LHCN-M2 (cell line): Measurements from ENCODE around the gene PLSCR2. TPM values are rescaled to one million over a fixed set of nuclear protein-coding genes. Genes with fewer than 3 reads are reported as not detected.
"Not testable (repeated sequence)": the region's sequence is repeated elsewhere in the genome, so short reads cannot be mapped to it uniquely, and the experiment has no call there.

Experiments used
- DNase-seq: peaks from one replicate; pipeline ENCODE4 v3.0.0-alpha.2; 2012; ENCODE audit warnings: low read depth
- polyA plus RNA-seq: library from polyadenylated mRNA; unstranded; fragments of >200 nt; gene quantifications from one replicate; pipeline ENCODE4 v1.2.1, GENCODE V29; 2012; ENCODE audit warnings: missing spikeins
- total RNA-seq: library from RNA; depleted of rRNA; stranded (reverse); fragments of >200 nt; gene quantifications from 2 replicates; pipeline ENCODE4 v1.2.3, GENCODE V29; 2014; rRNA removed

The PLSCR2 gene, protein sequence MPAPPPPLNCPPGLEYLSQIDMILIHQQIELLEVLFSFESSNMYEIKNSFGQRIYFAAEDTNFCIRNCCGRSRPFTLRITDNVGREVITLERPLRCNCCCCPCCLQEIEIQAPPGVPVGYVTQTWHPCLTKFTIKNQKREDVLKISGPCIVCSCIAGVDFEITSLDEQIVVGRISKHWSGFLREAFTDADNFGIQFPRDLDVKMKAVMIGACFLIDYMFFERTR
- total RNA-seq: not detected in 2 replicates
- polyA plus RNA-seq: not detected

DNA sequence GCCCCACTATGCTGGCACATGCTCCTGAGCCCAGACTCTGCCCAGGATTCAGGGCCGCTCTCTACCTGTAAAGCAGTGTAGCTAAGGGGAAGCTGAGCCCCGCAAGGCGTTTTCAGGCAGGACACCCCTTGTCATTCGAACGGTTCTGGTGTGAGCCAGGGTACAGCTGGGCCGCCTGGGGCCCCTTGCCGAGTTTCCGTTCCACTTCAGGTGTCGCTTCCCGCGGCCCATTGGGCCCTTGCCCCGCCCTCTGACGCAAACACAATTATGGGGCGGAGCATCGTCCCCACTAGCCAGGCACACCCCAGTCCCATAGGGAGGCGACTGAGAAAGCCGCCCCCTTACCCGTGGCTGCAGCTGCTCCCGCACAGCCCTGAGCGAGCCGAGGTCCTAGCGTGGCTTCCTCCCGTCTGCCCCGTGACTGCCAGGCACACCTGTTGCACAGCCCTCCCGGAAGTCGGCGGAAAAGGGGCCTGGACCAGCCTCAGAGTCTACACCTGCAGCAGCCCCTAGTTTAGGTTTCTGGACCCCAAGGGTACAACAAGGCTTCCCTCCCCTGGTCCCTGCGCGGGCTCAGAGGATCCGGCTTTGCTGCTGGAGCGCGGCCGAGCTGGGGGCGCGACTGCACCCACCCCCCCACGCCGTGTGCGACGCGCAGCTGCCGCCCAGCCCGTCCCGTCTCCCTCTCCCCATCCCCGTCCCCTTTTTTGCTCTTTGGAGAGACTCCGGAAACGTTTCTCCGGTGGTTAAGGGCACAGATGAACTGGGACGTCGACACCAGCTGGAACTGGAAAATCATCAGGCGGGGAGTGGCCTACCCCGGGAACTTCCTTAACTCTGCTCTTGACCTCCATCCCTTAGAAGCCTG is at the start of gene PLSCR2:
TSS of gene PLSCR2 (minus strand) at position 412 of the 868 bp plus-strand sequence. CDS start 9,657 bp downstream, outside the sequence.
- no peak for DNase-seq

DNA sequence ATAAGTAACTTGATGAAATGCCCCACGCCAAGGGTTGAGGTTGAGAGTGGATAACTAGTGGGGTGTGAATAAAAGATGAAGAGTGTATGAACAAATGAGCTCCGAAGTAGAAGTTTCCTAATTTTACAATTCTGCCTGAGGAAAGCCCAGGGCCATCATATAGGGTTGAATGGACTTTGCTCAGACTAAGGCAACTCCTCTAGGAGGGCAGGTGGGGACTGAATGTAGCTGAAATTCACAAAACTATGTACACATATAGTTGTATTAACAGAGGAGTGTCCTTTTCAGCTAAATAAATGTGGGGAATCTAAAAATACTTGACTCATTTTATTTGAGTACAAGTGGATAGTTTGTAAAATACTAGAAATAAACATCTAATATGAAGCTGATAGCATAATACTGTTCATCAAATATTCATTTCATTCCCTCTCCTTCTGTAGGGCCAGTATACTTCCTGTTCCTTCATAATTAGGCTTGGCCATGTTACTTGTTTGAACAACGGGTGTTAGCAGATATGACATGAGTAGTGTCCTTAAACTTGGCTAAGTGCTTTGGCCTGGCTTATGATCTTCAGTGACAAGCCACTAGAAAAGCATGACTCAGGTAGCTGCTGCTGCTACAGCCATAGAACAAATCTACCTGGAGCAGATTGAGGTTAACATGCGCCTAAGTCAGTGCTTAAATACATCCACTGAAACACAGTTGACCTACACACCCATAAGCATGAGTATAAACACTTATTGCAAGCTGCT is 48.5 kb upstream of the PLSCR2 start:
- DNase-seq: no peak

DNA sequence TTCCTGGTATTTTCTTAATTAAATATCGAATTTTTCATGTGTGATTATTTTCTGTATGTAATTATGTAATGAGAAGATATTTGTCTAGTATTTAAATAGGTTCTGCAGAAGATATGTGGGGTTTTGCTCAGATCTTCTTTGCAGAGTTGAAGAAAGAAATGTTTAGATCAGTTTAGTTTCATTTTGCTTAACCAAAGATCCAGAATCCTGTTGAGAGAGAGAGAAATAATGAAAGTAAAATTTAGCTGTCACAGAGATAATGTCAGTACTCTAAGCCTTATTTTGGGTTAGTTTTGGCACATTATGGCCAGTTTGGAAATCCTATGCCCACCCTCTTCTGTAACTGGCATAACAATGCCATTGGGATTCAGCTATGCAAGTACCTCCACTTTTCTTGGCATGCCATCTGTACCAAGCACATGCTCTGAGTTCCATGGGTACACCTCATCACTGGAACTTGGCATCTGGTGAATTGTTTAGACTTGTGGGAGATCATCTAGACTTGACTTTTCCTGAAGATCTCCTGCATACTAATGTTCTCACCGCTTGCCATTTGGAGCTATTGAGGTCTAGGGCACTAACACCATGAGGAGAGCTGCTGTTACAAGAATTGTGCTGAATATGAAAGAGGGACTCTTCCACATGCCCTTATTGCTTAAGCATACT is 44.2 kb upstream of the PLSCR2 start:
- peak; percentile 18 for DNase-seq

DNA sequence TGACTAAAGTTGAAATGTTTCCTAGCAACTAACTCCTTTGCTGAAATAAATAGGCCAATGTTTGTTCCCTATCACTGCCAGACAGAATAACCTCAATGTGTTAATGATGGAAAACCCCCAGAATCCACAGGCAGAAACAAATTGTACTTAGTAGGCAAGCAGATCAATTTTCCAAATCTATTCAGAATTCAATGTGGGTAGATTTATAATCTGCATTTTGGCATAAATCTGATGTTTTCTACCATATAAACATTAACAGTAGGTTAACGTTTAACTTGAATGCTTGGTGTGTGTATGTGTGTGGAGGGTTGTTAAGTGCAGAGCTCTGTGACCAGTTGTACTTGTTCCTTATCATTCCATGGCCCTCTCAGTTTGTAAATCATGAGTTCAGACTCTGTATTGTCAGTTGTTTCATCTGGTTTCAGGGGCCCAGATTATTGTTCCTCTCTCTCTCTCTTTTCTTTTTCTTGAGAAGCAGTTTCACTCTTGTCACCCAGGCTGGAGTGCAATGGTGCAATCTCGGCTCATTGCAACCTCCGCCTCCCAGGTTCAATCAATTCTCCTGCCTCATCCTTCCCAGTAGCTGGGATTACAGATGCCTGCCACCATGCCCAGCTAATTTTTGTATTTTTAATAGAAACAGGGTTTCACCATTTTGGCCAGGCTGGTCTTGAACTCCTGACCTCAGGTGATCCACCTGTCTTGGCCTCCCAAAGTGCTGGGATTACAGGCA is 42.2 kb upstream of the PLSCR2 start:
- DNase-seq: no peak

DNA sequence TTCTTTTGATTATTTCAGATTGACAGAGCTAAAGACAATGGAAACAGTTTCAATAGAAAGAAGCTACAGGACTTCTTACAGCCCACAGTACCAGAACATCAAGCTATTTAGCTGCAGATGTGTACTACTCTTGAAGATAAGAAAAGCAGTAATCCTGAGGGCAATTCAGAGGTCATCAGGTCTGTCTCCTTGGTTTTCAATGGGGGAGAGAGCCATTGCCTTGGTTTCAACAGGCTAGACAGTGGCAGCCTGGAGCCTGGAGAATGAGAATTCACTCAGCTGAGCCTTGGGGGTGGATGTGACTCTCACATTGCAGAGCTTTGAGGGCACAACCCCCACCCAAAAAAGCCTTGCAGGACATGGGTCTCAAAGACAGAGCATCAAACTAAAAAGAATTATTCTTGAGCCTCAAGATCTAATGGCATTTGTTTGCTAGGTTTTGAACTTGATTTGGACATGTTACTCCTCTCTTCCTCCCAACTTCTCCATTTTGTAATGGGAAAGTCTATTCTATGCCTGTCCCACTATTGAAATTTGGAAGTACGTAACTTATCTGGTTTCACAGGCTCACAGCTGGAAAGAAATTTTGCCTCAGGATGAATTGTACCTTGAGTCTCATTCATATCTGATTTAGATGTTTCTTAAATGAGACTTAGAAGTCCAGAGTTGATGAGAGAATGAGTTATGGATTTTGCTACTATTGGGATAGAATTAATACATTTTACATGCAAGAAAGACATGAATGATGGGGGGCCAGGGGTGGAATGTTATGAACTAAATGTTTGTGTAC is 38.2 kb upstream of the PLSCR2 start:
- DNase-seq: no peak

DNA sequence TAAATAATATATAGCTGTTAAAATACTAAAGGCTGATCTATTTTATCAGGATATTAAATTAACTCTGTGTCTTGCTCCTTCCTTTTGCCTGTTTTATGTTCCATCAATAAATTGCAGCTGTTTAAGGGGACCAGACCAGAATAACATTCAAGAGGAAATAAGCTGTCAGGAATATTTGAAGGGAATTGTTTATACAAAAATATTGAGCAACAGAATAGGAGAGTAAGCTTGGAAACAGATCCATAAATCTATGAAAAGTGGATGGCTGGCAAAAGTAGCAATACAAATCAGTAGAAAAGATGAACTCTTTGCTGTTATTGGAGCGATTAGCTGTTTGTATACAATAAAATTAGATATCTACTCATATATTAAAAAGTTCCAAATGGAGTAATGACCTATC is 36.2 kb upstream of the PLSCR2 start:
- peak; percentile 66 for DNase-seq

DNA sequence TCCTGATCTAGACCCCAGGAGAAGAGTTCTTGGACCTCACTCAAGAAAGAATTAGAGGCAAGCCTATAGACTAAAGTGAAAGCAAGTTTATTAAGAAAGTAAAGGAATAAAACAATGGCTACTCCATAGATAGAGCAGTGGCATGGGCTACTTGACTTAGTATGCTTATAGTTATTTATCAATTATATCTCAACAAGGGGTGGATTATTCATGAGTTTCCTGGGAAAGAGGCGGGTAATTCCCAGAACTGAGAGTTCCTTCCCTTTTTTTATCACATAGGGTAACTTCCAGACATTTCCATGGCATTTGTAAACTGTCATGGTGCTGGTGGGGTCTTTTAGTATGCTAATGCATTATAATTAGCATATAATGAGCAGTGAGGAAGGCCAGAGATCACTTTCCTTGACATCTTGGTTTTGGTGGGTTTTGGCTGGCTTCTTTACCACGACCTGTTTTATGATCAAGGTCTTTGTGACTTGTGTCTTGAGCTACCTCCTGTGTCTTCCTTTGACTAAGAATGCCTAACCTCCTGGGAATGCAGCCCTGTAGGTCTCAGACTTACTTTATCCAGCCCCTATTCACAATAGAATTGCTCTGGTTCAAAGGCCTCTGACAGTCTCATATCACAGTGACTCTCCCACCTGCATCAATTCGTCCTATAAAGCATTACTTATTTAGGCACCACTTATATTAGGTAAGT is 35.3 kb upstream of the PLSCR2 start:
- DNase-seq: no peak

DNA sequence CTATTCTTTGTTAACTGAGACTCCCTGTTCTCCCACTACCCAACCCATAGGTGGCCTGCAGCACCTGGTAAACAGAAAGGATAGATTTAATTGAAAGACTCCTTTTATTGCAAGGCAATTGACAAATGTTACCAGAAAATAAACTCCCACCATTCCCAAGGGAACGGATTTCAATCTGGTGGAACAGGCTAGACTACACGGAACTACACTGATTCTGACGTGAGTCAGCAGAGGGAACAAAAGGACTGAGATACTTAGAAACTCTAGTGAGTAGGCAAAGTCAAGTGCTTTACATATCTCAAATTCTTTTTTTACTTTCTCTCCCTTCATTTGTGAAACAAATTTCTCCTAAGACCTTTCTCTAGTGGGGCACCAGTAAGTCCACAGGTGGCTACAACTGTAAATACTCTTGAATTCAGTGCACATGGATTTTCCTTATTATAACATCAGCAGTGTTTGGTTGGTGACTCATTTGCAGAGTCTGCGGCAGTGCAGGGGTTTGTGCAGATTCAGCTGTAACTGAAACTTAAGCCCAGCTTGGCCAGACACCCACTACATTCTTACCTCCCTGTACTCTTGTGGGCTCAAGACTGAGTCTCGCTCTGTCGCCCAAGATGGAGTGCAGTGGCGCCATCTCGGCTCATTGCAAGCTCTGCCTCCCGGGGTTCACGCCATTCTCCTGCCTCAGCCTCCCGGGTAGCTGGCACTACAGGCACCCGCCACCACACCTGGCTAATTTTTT is 34.3 kb upstream of the PLSCR2 start:
- peak; percentile 94 for DNase-seq

DNA sequence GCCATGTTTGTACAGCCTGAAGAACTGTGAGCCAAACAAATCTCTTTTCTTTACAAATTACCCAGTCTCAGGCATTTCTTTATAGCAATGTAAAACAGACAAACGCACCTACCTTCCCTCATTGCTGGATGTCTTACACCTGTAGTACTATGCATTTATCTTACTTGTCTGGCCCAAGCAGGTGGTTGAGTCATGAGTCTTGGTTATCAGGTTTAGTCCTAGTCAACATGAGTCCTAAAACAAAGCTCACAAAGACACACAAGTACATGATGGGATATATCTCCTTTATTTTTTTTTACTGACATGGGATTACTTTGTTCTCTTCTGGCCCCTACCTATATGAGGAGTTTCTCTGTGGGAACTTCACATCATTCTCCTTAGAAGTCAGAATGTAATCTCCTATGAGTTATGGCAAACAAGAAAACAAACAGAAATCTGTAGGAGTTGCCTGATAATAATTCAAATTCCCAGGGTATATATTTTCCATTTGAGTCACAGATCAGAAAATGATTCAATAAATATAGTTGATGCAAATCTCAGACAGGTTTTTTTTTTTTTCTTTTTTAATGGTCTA is 33.6 kb upstream of the PLSCR2 start:
- DNase-seq: no peak

DNA sequence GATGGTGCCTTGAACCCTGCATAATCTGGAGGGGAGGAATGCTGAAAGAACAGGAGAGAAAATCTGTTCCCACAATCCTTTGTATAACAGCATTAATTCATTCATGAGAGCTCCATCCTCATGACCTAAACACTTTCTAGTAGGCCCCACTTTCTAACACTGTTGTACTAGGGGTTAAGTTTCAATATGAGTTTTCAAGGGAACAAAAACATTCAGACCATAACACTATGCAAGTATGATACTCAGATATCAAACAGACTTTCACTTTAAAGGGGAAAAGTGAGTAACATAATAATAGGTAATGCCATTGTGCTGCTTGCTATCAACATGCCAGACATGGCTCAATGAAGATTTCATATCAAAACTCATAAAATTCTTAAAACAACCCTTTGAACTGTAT is 32.4 kb upstream of the PLSCR2 start:
- DNase-seq: no peak

DNA sequence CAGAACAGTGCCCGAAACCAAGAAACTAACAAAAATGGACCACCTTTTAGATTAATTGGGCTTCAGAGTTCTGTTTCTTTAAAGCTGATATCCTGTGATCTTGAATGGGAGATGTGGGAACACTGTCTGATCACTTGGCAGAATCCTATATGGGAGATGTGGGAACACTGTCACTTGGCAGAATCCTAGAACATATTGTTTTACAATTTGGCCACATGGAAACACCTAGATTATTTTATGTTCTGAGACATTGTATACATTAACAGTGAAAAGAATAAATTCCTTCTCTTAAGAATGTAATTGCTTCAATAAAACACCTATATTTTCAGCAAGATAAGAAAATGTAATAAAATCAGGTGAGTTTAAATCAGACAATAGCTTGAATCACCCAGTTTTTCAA is 30.3 kb upstream of the PLSCR2 start:
- no peak for DNase-seq

DNA sequence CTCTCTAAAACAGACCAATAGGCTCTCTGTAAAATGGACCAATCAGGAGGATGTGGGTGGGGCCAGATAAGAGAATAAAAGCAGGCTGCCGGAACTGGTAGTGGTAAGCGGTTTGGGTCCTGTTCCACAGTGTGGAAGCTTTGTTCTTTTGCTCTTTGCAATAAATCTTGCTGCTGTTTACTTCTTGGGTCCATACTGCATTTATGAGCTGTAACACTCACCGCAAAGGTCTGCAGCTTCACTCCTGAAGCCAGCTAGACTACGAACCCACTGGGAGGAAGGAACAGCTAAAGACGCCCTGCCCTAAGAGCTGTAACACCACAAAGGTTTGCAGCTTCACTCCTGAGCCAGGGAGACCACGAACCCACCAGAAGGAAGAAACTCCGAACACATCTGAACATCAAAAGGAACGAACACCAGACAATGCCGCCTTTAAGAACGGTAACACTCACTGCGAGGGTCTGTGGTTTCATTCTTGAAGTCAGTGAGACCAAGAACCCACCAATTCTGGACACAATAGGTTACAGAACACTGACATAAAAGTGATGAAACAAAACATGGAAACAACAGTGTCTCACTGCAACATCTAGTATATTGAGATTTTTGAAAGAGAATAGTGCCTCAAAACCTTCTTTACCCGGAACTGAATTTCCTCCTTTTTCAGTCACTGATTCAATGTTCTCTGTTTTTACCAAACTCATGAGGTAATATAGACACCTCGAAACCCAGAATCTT is 28.8 kb upstream of the PLSCR2 start:
- DNase-seq: no peak

DNA sequence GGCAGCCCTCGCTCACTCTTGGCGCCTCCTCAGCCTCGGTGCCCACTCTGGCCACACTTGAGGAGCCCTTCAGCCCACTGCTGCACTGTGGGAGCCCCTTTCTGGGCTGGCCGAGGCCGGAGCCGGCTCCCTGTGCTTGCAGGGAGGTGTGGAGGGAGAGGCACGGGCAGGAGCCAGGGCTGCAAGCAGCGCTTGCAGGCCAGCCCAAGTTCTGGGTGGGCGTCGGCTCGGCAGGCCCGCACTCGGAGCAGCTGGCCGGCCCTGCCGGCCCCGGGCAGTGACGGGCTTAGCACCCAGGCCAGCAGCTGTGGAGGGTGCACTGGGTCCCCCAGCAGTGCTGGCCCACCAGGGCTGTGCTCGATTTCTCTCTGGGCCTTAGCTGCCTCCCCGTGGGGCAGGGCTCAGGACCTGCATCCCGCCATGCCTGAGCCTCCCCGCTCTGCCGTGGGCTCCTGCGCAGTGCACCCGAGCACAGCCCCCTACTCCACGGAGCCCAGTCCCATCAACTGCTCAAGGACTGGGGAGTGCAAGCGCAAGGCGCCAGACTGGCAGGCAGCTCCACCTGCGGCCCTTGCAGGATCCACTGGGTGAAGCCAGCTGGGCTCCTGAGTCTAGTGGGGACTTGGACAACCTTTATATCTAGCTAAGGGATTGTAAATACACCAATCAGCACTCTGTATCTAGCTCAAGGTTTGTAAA is 27.9 kb upstream of the PLSCR2 start:
- DNase-seq: not testable (repeated sequence)

DNA sequence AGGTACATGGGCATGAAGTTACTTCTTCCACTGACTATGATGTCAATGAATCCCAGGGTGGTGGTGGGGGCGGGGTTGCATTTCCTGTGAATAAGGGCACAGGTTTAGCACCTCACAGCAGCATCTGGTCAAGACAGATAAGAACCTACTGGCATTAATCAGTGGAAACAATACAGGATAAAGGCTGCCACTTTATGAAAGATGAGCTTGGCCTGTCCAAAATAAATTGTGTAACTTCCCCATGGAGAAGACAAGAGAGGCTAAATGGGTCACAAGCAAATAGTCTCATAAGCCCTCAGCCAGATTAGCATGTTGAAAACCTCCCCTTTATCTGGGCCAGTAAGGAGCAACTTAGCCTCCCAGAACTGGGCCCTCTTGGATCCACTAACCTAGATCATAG is 27.4 kb upstream of the PLSCR2 start:
- no peak for DNase-seq

DNA sequence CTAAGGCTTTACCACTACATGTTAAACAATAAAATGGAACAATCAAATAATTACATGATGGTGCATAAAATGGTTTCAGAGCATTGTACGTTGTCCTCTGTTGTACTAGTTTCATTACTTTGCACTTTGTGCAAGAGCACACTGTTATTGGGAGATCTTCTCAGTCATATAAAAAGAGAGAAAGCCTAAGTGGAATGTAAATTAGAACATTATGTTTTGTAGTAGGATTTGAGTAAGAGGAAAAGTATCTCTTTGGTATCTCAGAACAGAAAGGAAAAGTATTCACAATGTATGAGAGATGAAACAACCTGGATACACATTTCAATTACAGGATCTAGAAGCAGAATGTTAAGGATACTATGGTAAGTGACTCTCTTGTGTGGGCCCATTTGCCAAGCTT is 26.9 kb upstream of the PLSCR2 start:
- DNase-seq: no peak

DNA sequence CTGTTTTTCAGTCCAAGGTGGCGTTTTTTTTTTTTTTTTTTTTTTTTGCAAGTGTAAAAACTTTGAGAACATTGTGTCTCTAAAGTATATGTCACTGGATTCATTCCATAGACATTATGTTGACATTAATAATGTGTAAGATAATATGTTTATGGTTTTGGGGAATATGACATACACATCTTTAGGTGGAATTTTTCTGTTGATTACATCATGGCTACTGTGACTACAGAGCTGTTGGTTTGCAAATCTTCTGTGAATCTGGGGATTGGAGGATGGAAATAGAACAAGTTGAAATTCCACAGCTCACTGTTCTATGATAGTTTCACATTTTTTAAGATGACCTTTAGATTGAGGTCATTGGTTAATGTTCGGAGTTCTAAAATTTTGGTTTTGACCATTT is 24.4 kb upstream of the PLSCR2 start:
- DNase-seq: peak; percentile 45

DNA sequence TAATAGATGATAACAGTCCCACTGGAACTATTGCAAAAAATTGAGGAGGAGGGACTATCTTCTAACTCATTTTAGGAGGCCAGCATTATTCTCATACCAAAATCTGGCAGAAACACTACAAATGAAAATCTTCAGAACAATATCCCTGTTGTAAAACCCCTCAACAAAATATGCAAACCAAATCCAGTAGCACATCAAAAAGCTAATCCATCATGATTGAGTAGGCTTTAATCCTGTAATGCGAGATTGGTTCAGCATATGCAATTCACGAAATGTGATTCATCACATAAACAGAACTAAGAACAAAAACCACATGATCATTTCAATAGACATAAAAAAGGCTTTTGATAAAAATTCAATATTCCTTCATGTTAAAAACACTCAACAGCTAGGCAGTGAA is 23.9 kb upstream of the PLSCR2 start:
- peak; percentile 61 for DNase-seq
